ENCODE results near the gene ARIH2.
"Not testable (repeated sequence)": the region's sequence is repeated elsewhere in the genome, so short reads cannot be mapped to it uniquely, and the experiment has no call there.

The ARIH2 gene

GRCh38 chr3:49004352-49005302 lies 86.0 kb downstream of the ARIH2 start:
- no peak for DNase-seq (ENCODE audit: low read depth in 2 of 2)

- DNase-seq (ENCODE audit: low read depth in 2 of 2), result no peak
These were observed 86.7 kb downstream of the ARIH2 start for GRCh38 chr3:49005303-49005680.

GRCh38 chr3:49005998-49006397 lies 87.4 kb downstream of the ARIH2 start:
- DNase-seq (ENCODE audit: low read depth in 2 of 2), result no peak

GRCh38 chr3:49006408-49007067 lies 87.9 kb downstream of the ARIH2 start:
- no peak for DNase-seq (ENCODE audit: low read depth in 2 of 2)

GRCh38 chr3:49007068-49007770 lies 88.6 kb downstream of the ARIH2 start, which contains the start of gene WDR6:
TSS of gene WDR6 (plus strand) at chr3:49007391. CDS start at chr3:49007432, 41 bp downstream.
- DNase-seq (ENCODE audit: low read depth in 2 of 2), result peak; percentile 96 to 97

- DNase-seq (ENCODE audit: low read depth in 2 of 2), result peak; percentile 75 to 86
These were observed 89.3 kb downstream of the ARIH2 start for GRCh38 chr3:49007771-49008528.

GRCh38 chr3:49008627-49009026 lies 90.0 kb downstream of the ARIH2 start:
- DNase-seq (ENCODE audit: low read depth in 2 of 2), result not testable (repeated sequence)

GRCh38 chr3:49009396-49009795 lies 90.8 kb downstream of the ARIH2 start:
- no peak for DNase-seq (ENCODE audit: low read depth in 2 of 2)

- no peak for DNase-seq (ENCODE audit: low read depth in 2 of 2)
These were observed 93.9 kb downstream of the ARIH2 start for GRCh38 chr3:49012441-49013017.

- no peak for DNase-seq (ENCODE audit: low read depth in 2 of 2)
These were observed 94.6 kb downstream of the ARIH2 start for GRCh38 chr3:49013113-49013737.

GRCh38 chr3:49013738-49014660 lies 95.4 kb downstream of the ARIH2 start:
- no peak for DNase-seq (ENCODE audit: low read depth in 2 of 2)

- no peak for DNase-seq (ENCODE audit: low read depth in 2 of 2)
These were observed 96.4 kb downstream of the ARIH2 start for GRCh38 chr3:49015072-49015471.

GRCh38 chr3:49015765-49016164 lies 97.1 kb downstream of the ARIH2 start:
- DNase-seq (ENCODE audit: low read depth in 2 of 2), result no peak

GRCh38 chr3:49016414-49017228 lies 98.0 kb downstream of the ARIH2 start:
- DNase-seq (ENCODE audit: low read depth in 2 of 2), result no peak

GRCh38 chr3:49017229-49017970 lies 98.8 kb downstream of the ARIH2 start:
- DNase-seq (ENCODE audit: low read depth in 2 of 2), result no peak

- peak in 1 of 2 experiments; percentile 45 for DNase-seq (ENCODE audit: low read depth in 2 of 2)
These were observed 99.5 kb downstream of the ARIH2 start, which contains the start of gene DALRD3 for GRCh38 chr3:49017971-49018706. TSS of gene DALRD3 (minus strand) at chr3:49018580. CDS start at chr3:49018564, 16 bp downstream.

- DNase-seq (ENCODE audit: low read depth in 2 of 2), result no peak
These were observed 100.0 kb downstream of the ARIH2 start for GRCh38 chr3:49018707-49019006.
